ENCODE results near the gene HGFAC.

The HGFAC gene

DNA sequence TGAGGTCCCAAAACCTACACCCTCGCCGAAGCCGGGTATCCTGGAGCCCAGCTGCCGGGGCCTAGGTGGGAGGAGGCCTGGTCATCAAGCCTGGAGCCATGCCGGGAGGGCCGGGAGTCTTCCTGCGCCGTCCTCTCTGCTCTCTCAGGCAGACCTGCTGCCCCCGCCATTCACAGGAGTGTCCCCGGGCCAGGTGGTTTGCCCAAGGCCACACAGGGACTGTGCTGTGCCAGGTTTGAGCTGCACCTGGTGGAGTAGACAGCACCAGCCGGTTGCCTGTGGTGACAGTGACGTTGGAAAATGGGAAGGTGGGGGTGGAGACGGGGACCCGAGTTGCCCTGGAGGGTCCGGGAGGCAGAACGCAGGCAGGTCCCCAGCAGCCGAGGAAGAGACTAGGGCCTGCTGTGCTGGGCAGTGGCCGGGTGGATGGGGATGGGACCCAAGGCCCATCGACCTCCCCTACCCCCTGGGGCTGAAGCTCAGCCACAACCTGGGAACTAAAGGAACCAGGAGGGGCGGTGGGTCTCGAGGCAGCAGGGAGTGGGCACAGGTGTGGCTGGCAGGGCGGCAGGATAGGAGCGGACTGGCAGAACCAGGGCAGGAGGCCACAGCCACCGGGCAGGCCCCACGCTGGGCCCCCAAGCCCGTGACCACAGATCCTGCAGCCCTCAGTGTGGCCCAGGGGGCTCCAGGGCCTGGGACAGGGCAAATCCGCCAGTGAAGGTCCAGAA lies 30.8 kb downstream of the HGFAC start:
- Histone ChIP-seq H3K27me3 (replicated peaks; ENCODE audit: control insufficient read depth, insufficient read depth, low read length) (no peaks in the 10 kb centered on the region; the same call in 1 of the 2 replicates), H3K4me3 (replicated peaks; ENCODE audit: low read depth, low read length) (no peak overlapping the region), H3K36me3 (ENCODE audit: control insufficient read depth, insufficient read depth, low read length) (no peaks in the 10 kb centered on the region)
- TF ChIP-seq, protein P1, sequence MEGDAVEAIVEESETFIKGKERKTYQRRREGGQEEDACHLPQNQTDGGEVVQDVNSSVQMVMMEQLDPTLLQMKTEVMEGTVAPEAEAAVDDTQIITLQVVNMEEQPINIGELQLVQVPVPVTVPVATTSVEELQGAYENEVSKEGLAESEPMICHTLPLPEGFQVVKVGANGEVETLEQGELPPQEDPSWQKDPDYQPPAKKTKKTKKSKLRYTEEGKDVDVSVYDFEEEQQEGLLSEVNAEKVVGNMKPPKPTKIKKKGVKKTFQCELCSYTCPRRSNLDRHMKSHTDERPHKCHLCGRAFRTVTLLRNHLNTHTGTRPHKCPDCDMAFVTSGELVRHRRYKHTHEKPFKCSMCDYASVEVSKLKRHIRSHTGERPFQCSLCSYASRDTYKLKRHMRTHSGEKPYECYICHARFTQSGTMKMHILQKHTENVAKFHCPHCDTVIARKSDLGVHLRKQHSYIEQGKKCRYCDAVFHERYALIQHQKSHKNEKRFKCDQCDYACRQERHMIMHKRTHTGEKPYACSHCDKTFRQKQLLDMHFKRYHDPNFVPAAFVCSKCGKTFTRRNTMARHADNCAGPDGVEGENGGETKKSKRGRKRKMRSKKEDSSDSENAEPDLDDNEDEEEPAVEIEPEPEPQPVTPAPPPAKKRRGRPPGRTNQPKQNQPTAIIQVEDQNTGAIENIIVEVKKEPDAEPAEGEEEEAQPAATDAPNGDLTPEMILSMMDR (IDR thresholded peaks at IDR 0.05; ENCODE audit: insufficient read depth, low read length, poor library complexity, severe bottlenecking) = no peak
- peak; percentile 1 for DNase-seq (ENCODE audit: extremely low read depth, insufficient read length)

DNA sequence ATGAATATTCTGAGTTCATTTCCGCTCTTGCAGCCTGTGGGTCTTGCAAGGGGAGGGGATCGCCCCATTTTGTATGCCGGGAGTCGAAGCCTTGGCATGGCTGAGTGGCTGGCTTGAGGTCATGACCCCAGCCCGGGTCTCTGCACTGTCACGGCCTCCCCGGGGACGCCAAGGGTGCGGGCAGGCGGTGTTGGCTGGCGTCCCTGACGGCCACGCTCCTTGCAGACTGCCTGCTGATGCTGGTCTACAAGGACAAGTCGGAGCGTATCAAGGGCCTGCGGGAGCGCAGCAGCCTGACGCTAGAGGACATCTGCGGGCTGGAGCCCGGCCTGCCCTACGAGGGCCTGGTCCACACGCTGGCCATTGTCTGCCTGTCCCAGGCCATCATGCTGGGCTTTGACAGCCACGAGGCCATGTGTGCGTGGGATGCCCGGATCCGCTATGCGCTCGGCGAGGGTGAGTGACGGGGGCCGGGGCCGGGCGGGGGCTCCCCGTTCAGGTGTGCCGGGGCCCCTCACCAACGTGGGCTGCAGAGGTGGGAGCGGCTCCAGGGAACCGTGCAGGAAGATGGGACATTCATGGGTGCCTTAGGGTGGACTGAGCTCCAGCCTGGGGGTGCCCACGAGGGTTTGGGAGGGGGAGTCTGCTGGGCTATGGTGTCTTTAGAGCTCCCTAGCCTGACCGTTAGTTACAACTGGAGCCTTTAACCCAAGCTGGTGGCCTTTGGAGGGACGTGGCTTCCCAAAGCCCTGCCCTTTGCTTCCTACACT lies 31.6 kb downstream of the HGFAC start:
- peak; percentile 1 for DNase-seq (ENCODE audit: extremely low read depth, insufficient read length)
- Histone ChIP-seq H3K27me3 (replicated peaks; ENCODE audit: control insufficient read depth, insufficient read depth, low read length) (no peaks in the 10 kb centered on the region; the same call in 1 of the 2 replicates), H3K4me3 (replicated peaks; ENCODE audit: low read depth, low read length) (no peak overlapping the region), H3K36me3 (ENCODE audit: control insufficient read depth, insufficient read depth, low read length) (no peaks in the 10 kb centered on the region)
- TF ChIP-seq, protein P1 (IDR thresholded peaks at IDR 0.05; ENCODE audit: insufficient read depth, low read length, poor library complexity, severe bottlenecking) = no peak

DNA sequence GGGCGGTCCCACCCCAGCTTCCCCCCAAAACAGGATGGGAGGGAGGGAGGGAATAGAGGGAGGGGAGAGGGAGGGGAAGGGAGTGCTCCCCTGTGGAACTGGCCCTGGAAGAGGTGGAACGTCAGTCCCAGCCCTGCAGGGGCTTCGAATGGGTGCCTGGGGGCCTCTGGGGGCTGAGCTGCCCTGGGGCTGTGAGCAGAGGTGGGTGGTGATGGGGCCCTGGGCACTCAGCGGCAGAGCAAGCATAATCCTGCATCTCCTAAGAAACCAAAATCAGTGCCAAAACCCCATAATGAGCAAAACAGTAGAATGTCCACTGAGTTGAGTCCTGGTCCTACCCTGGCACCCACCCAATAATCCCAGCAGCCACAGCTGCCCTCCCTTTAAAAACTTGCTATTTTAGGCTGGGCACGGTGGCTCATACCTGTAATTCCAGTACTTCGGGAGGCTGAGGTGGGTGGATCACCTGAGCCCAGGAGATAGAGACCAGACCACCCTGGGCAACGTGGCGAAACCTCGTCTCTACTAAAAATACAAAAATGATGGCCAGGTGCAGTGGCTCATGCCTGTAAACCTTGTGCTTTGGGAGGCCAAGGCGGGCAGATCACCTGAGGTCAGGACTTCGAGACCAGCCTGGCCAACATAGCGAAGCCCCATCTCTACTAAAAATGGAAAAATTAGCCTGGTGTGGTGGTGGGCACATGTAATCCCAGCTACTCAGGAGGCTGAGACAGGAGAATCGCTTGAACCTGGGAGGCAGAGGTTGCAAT lies 32.4 kb downstream of the HGFAC start:
- TF ChIP-seq, protein P1 (IDR thresholded peaks at IDR 0.05; ENCODE audit: insufficient read depth, low read length, poor library complexity, severe bottlenecking) = no peak
- Histone ChIP-seq H3K4me3 (replicated peaks; ENCODE audit: low read depth, low read length) (no peak overlapping the region), H3K36me3 (ENCODE audit: control insufficient read depth, insufficient read depth, low read length) (no peaks in the 10 kb centered on the region), H3K27me3 (replicated peaks; ENCODE audit: control insufficient read depth, insufficient read depth, low read length) (no peaks in the 10 kb centered on the region; the same call in 1 of the 2 replicates)
- DNase-seq (ENCODE audit: extremely low read depth, insufficient read length) = no peak

DNA sequence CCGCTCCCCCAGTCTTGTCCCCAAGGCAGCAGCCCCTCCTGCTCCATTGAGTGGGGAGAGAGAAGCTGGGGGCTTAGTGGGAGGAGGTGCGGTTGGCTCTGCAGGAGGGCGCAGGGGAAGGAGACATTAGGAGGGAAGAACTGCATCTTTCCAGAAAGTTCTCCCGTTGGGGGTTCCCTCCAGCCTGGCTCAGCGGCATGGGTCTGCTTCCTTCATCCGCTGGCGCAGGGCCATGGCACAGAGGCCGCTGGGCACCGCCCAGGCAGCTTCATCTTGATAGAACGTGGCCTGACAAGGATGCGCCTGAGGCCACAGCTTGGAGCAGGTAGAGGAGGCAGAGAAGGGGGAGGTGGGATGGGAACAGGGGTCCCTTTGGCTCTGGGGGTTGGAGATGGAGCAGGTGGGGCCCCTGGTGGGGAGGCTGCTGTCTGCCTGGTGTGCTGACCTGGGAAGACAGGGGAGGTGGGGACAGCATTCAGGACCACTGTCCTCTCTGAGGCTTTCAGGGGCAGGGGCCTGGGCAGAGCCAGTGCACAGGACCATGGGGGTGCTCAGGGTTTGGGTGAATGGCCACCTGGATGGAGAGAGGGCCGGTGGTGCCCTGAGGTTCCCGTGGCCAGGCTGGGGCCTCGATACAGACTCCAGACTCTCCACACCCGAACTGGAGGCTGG lies 33.4 kb downstream of the HGFAC start:
- no peak for DNase-seq (ENCODE audit: extremely low read depth, insufficient read length)
- no peaks in the 10 kb centered on the region; the same call in 1 of the 2 replicates for H3K27me3 ChIP-seq (replicated peaks; ENCODE audit: control insufficient read depth, insufficient read depth, low read length)
- TF ChIP-seq, protein P1 (IDR thresholded peaks at IDR 0.05; ENCODE audit: insufficient read depth, low read length, poor library complexity, severe bottlenecking) = no peak
- no peaks in the 10 kb centered on the region for H3K36me3 ChIP-seq (ENCODE audit: control insufficient read depth, insufficient read depth, low read length)
- H3K4me3 ChIP-seq (replicated peaks; ENCODE audit: low read depth, low read length) = no peak overlapping the region

DNA sequence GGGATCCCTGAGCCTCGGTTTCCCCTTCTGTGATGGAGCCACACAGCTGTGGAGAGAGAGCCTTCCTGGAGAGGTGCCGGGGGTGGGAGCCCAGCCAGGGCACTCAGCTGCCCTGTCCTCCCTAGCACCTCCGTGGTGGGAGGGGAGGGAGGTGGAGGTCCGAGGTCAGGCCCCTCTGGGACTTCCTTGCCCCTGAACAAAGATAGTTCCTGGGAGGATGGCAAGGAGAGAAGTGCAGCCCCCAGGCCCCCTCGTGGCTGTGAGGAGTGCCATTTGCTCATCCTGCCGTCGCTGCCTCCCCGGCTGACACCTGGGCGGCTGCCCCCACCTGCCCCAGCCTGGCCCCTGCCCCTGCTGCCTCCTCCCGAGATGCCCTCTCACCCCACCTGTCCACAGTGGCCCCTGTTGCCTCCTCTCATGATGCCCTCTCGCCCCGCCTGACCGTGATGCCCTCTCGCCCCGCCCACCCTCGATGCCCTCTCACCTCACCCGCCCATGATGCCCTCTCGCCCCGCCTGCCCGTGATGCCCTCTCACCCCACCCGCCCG lies 34.0 kb downstream of the HGFAC start:
- no peak overlapping the region for H3K4me3 ChIP-seq (replicated peaks; ENCODE audit: low read depth, low read length)
- no peaks in the 10 kb centered on the region; the same call in 1 of the 2 replicates for H3K27me3 ChIP-seq (replicated peaks; ENCODE audit: control insufficient read depth, insufficient read depth, low read length)
- no peaks in the 10 kb centered on the region for H3K36me3 ChIP-seq (ENCODE audit: control insufficient read depth, insufficient read depth, low read length)
- no peak for DNase-seq (ENCODE audit: extremely low read depth, insufficient read length)
- TF ChIP-seq, protein P1 (IDR thresholded peaks at IDR 0.05; ENCODE audit: insufficient read depth, low read length, poor library complexity, severe bottlenecking) = no peak
